CMK (cell line): Measurements from ENCODE around the gene SEC24B.
A peak's percentile ranks its signal among the peaks of the same experiment; 100 is the strongest.
"Not testable (repeated sequence)": the region's sequence is repeated elsewhere in the genome, so short reads cannot be mapped to it uniquely, and the experiment has no call there.

Source experiments
- DNase-seq: peaks from one replicate; pipeline ENCODE4 v3.0.0-alpha.2; 2010; ENCODE audit warnings: low read depth

SEC24B gene

DNA sequence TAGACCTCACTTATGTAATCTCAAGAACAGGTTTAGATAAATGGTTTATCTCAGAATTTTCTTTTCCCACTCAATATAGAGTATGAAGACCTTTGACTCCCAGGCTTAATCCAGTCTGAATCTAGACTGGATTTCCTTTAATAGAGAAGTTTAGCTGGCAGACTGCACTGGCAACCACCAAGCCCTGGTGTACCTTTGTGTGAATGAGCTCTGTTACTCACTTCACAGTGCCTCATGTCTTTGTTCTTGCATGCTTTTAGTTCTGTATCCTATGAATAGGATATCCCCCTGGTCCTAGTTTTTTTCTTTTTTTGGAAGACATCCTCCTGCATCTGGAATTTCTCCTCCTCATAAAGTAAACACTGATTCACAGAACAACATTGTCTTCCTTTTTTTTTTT, 73.3 kb downstream of the SEC24B start:
- no peak for DNase-seq

DNA sequence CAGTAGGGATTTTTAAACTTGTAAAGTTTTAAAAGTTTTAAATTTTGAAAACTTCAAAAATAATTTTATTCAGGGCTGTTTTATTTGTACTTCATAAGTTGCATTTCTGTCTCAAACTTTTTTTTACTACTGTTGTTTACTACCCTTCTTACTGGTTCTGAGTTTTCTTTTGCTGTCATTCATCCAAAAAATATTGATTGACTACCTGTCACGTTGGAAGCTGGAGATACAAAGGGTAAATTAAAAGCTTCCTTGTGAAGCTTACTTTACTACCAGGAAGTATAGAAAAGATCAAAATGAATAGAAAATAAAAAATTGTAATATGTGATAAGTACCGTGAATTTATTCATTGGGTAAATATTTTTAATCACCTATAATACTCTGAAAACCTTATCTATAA, 77.1 kb downstream of the SEC24B start:
- no peak for DNase-seq

DNA sequence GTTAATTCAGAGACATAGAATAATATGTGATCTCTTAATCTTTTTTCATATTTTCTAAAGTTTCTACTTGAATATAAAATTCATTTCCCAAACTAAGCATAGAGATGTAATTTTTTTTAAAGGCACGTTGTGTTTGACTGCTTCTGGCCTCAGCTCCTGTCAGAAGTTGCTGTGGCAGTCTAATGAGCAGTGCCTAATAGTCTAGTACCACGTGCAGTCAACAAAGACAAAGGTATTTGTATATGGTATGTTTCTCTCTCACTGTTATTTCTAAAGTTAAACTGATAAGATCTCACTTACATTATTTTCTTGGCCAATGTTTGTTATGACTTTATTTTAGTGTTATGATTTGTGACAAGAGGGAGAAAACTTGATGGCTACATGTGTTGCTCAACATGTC, 77.8 kb downstream of the SEC24B start:
- no peak for DNase-seq

DNA sequence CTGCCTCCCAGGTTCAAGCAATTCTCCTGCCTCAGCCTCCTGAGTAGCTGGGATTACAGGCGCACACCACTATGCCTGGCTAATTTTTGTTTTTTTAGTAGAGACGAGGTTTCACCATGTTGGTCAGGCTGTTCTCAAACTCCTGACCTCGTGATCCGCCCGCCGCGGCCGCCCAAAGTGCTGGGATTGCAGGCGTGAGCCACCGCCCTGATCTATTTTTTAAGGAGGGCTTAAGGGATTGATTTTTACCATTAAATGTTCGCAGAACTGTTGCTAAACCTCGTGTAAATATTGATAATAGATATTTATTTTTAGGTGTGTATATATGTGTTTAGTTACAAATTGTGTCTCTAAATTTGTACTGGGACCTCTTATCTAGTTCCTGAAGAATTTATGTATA, 79.8 kb downstream of the SEC24B start:
- not testable (repeated sequence) for DNase-seq

DNA sequence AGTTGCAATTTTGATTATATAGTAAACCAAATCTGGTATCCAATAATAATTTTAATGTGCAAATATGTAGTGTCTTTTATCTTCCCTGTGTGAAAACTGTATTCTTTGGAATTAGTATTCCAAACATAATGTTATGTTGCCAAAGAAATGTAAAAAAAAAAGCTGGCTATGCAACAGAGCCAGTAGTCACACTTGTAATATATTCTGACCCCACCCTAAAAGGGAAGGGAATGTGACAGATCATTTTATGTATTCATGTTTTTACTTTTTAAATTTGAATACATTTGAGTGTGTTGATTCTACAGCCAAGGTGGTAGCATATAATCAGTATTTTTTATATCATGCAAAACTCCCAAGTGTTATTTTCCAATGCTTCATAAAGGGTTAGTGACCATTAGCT, 98.6 kb downstream of the SEC24B start:
- no peak for DNase-seq

DNA sequence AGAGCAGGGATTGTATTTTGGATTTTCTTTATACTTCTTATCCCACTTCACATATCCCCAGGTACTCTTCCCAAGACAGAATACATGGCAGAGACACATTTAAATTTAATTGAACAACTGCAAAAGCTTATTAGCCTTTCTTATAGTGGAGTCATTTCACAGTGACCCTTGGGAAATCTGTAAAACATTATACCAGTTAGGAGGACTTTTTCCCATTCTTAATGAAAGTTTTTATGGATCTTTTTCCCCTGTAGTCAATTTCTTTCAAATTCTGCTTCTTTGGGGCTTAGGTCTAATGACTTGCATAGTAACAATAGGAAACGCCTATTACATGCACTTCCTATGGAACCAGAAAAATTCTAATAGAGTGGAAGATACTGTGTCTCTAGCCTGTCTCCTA, 111.8 kb downstream of the SEC24B start:
- DNase-seq: no peak

DNA sequence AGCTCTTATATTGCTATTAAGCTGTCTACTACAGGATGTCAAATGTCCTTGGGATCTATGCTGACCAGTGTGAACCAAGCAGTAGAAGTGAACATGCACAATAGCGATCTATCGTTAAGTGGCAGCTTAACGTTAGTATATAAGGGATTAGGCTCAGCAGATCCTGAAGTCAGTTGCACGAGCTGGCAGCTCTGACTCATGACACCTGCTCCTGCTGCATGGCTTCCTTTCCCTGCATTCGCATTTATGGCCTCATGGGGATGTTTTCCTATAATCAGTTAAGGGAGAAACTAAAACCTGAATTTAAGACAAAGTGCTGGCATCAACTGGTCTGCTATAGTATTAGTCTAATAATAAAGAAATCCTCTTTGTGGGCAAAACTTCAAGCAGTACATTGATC, 113.8 kb downstream of the SEC24B start:
- DNase-seq: no peak

DNA sequence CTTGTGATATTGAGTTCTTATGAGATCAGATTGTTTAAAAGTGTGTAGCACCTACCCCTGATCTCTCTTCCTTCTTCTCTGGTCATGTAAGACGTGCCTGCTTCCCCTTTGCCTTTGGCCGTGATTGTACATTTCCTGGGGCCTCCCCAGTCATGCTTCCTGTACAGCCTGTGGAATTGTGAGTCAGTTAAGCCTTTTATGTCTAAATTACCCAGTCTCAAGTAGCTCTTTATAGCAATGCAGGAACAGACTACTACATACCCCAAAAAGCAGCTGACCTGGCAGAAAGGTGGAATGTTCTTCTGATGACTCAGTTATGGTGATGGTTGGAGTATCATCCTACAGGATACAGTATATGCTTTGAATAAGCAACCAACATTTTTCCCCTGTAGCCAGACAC, 115.0 kb downstream of the SEC24B start:
- no peak for DNase-seq

DNA sequence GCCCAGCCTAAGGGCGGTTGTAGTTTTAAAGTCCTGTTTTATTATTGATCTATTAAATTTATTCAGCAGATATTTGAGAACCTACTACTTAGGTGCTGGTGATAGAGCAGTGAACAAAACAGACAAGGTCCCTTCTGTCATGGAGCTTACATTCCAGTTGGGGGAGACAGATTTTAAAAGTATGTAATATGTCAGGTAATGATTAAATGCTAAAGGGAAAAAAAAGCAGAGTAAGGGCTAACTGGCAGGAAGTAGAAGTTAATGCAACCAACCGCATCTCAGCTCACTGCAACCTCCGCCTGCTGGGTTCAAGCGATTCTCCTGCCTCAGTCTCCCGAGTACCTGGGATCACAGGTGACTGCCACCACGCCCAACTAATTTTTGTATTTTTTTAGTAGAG, 118.6 kb downstream of the SEC24B start:
- no peak for DNase-seq

DNA sequence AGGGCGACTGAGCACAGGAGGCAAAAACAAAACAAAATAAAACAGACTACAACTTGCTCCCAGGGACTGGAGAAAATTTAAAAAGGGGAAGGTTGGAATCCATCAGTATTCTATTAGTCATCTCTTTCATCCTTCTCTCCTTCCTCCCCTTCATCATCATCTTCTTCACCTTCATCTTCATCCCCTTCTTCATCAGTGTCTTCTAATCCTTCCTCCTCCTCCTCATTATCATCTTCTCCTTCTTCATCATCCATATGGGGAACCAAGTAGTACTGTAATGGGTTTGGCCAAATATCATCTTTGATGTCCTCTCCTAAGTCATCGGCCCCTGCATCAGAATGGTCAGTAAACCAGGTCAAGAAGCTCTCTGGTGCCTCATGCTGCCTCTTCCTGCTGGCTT, 119.5 kb downstream of the SEC24B start:
- DNase-seq: no peak

DNA sequence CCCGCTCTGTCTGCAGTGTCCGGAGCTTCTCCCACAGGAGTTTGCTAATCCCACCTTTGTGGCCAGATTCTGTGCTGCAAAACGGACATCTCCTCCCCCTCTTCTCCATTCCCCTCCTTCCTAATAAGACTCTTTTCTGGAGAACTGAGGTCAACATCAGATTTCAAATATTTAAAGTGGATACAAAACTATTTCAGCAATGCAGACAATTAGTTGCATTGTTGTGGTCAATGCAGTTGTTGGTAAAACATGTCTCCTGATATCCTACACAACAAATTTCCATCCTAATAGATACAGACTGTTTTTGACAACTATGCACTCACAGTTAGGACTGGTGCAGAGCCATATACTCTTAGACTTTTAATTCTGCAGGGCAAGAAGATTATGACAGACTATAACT, 121.4 kb downstream of the SEC24B start:
- DNase-seq: no peak

DNA sequence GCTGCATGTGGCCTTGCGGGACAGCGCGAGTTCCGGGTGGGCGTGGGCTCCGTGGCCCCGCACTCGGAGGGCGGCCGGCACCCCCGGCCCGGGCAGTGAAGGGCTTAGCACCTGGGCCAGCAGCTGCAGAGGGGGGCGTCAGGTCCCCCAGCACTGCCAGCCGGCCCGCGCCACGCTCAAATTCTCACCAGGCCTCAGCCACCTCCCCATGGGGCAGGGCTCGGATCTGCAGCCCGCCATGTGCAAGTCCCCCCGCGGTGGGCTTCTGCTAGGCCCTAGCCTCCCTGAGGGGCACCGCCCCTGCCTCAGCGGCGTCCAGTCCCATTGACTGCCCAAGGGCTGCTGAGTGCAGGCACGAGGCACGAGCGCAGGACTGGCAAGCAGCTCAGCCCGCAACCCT, 123.8 kb downstream of the SEC24B start:
- DNase-seq: no peak

DNA sequence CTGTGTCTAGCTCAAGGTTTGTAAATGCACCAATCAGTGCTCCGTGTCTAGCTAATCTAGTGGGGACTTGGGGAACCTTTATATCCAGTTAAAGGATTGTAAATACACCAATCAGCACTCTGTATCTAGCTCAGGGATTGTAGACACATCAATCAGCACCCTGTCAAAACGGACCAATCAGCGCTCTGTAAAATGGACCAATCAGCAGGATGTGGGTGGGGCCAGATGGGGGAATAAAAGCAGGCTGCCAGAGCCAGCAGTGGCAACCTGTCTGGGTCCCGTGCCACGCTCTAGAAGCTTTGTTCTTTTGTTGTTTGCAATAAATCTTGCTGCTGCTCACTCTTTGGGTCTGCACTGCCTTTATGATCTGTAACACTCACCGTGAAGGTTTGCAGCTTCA, 124.5 kb downstream of the SEC24B start:
- DNase-seq: not testable (repeated sequence)

DNA sequence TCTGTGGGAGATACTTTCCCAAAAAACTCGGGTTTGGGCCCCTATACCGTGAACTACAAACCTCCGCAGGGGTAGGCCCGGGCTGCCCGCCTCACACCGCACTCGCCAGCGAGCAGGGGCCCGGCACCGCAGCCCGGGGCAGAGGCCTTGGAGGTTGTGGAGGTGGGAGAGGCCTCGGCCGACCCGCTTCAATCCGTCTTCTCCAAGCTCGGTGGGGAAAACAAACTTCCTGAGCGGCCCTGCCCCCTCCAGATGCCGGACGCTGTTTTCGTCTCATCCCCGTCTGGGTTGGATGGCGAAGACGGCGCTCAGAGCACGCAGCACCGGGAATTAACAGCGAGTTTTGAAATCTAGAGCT, 126.0 kb downstream of the SEC24B start:
- DNase-seq: no peak

DNA sequence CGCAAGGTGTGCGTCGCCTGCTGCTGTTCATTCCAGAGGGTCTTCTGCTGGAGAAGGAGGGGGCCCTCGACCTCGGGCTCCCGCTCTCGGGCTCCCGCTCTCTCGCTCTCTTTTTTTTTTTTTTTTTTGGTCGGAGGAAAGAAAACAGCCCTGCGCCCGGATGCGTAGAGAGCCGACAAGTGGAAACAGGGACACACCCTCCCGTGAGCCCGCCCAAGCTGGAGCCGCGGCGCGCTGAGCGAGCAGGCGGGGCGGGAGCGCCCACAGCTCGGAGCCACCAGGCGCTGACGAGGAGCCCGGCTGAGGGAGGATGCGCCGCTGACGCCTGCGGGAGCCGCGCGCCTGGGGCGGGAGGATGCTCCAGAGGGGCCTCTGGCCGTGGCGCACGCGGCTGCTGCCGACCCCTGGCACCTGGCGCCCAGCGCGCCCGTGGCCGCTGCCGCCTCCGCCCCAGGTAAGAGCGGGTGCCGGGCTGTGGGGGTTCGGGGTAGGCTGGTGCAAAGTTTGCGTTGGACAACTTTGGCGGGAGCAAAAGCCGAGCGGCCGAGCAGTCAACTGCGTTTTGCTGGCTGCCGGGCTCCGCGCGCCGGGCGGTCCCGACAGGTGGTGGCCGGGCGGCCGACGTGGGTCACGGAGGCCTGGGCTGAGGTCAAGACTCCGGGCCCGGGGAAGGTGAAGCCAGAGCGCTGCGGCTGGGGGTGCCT, 126.5 kb downstream of the SEC24B start, which contains the start of gene MCUB:
MCUB (plus strand) TSS at position 264 of the 704 bp plus-strand sequence; CDS start at position 356, 92 bp downstream.
- DNase-seq: peak; percentile 33

DNA sequence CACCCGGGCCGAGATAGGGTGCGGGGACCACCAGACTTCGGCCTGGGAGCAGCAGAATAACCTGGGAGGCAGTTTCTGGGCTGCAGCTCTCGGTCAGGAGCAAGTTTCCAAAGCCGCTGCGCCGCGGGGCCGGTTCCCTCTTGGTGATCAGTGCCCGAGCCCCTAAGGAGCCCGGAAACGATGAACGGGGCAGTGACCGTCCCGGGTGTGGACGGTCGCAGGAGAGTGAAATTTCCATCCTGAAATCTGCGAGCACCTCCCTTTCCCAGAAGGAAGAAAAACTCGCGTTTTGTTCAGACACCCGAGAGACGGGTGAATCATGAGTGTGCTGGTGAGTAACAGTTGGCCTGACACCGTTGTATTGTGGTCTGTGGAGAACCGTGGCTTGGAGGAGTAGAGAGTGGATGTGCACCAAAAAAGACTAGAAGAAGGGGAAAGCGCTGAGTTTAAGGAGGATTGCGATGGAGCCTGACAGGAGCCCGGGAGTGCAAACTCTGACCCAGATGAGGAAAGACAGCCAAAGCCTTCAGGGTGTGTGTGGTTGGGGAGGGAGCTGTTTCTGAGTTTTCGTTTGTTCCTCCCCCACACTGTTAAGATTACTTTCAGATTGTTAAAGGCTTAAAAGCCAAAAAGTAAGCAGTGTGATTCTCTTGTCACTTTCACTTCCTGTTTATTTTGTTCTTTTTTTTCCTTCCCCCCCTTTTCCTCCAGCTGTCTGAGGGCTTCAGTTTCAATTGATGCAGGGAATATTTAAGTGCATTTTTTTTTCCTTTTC, 127.3 kb downstream of the SEC24B start:
- DNase-seq: no peak

DNA sequence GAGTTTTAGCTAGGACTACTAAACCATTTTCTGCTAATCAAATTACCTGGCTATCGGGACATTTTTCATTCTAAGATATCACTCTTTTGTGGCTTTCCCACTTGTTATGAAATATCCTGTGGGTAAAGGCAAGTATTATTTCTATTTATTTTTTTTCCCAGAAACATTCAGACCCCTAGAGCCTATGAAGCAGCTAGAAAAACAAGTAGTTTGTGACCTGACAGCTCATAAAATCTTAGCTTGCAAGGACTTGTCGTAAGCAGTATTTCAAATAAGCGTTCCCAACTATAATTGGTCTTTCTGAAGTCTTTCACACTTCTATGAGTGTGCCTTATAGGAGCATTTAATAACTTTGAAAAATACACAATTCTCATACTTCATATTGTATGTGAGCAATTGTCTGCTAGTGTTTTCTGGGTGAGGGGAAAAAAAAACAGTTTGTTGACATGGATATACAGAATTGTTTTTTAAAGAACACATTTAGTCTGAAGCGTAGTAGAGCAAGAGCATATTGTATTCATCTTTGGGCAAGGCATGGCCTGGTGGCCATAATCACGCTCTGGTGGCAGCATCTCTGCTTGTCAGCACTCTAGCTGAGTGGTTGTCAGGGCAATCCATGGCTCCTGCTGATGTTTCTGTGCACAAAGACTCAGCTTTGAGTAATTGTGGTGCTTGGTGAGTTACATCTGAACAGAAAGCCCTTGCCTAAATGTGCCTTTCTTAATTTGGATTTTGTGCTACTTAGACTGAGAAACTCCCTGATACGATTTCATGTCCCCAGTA, 129.0 kb downstream of the SEC24B start:
- DNase-seq: no peak

DNA sequence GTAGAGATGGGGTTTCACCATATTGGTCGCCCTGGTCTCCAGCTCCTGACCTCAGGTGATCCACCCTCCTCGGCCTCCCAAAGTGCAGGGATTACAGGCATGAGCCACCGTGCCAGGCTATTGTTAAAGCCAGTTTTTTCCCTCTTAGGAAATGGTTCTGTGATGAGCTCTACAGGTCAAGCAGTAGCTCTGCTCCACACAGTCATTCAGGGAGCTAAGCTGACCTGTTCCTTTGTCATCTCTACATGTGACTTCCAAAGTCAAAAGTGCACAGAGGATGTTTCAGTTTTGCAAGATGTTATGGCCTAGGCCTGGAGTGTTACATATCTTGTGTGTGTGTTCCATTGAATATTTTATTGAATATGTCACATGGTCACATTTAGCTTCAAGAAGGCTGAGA, 137.9 kb downstream of the SEC24B start:
- no peak for DNase-seq

DNA sequence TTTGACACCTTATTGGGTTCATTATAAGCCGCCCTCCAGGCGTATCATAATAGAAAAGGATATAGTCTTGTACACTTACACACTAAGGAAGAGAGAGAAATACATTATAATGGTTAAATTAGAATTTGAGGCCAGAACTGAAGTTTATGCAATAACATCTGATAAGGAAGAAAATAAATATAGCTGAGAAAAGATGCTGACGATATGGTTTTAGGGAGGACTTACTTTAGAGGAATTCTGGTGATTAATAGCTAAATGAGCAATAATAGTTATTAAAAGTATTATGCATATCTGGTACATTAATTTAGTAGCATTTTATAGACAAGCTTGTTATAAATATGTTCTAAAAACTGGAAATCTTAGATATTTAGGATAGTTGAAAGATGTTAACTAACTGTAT, 138.5 kb downstream of the SEC24B start:
- no peak for DNase-seq

DNA sequence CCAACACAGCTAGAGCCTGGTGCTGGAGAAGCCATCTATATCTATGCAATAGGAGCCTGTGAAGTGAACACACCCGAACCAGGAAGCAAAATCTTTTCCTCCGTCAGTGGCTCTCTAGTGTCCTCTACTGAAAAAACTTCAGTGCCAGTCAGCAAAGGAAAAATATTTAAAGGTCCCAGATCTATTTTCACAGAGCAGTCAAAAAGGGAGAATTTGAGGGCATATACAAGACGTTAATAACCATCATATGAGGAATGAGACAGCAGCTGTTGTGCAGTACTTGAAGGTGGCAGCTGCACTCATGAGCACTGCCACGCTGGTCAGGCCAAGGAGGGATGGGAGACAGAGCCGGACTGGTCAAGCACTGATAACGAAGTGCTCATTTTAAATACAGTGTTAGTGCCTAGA, 140.8 kb downstream of the SEC24B start:
- no peak for DNase-seq

DNA sequence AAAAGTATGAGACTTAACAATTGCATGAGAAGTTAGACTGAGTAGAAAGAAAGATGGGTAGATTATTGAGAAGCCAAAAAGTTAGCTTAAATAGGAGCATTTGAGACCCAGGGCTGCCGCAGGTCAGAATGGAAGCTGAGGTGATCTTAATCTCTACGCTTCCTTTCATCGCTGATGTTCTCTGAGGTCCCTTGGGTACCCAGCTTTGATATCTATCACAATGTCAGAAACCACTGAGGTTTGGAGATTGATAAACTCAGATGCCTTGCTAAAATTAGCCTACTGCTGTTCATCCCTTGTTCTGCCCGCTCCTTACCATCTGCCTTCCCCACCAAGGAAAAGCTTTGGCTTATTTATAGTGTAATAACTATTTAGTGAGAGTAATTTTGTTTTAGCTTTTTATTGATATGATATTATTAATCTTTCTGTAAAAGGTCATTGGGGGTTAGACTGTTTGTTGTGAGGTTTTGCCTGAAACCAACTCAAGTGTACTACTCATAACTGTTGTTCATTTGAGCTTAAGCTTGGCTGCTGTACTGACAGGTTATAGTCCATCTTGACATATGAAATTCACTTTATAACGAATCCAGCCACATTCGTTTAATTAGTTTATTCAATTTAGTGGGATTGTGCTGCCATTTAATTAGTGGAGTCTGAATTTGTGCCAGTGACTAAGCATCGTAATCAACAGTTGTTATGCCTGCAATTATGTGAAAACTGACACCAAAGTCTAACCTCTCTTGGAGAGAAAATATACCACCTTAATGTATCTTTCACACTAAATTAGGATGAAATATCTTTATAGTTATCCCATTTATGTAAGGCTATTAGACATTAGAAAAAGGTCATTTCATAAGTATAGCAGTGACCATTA, 141.6 kb downstream of the SEC24B start:
- no peak for DNase-seq

DNA sequence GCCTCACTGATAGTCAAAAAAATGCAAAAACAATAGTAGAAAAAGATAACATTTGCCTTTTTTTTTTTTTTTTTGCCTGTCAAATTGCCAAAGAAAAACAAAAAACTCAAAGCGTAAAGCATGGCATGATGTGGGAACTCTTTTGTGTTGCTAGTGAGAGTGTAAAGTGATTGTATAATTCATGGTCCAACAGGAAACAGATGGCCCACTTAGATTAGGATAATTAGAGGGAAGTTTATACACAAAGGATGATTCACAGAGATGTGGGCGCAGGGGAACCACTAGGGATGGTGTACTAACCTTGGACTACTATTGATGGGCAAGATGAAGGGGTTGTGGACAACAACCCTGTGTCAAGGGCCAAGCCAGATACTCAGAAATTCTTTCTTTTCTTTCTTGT, 142.8 kb downstream of the SEC24B start:
- peak; percentile 51 for DNase-seq
